ENCODE results near the gene MS4A2. TPM values are rescaled to one million over a fixed set of nuclear protein-coding genes. Genes with fewer than 3 reads are reported as not detected.
A peak's percentile ranks its signal among the peaks of the same experiment; 100 is the strongest.
"Not testable (repeated sequence)": the region's sequence is repeated elsewhere in the genome, so short reads cannot be mapped to it uniquely, and the experiment has no call there.

Gene MS4A2
- total RNA-seq: 10 to 100 TPM in 1 of 6 donors, 1 to 10 TPM in 5; 1.3 to 17.1 (median 4.8) TPM

- 79 to 97% methylated on average over 1 of the region's 1 CpG for WGBS, 2 donors
- no peak for TF ChIP-seq POLR2A (IDR thresholded peaks at IDR 0.05)
- TF ChIP-seq EP300 (IDR thresholded peaks at IDR 0.05): no peak
- no peak for TF ChIP-seq POLR2AphosphoS5 (IDR thresholded peaks at IDR 0.05)
- TF ChIP-seq CTCF (IDR thresholded peaks at IDR 0.05): no peak
- DNase-seq (no peak), ATAC-seq (ENCODE audit: low FRiP score in 2 of 2) (no peak)
- H3K9me3 ChIP-seq: no peaks in the 10 kb centered on the region
- H3K36me3 ChIP-seq: no peaks in the 10 kb centered on the region
- H3K27me3 ChIP-seq: no peaks in the 10 kb centered on the region
- no peak within 1 kb of the TSS for H3K27ac ChIP-seq
- H3K4me1 ChIP-seq: no peaks in the 10 kb centered on the region
- no peak within 1 kb of the TSS for H3K4me3 ChIP-seq
These were observed at the start of gene MS4A2 for GRCh38 chr11:60088364-60088763. Gene MS4A2 (plus strand): TSS chr11:60088664. CDS start chr11:60088766, 102 bp downstream.

- Histone ChIP-seq H3K36me3 (no peaks in the 10 kb centered on the region), H3K4me1 (no peaks in the 10 kb centered on the region), H3K9me3 (no peaks in the 10 kb centered on the region), H3K4me3 (no peak within 1 kb of the TSS), H3K27me3 (no peaks in the 10 kb centered on the region), H3K27ac (no peak within 1 kb of the TSS)
- DNase-seq (no peak), ATAC-seq (ENCODE audit: low FRiP score in 2 of 2) (no peak)
- TF ChIP-seq POLR2A (IDR thresholded peaks at IDR 0.05) (no peak), CTCF (IDR thresholded peaks at IDR 0.05) (no peak), POLR2AphosphoS5 (IDR thresholded peaks at IDR 0.05) (no peak)
- WGBS, 2 donors: 79 to 86% methylated on average over 8 of the region's 8 CpGs
These were observed 48.4 kb upstream of the MS4A2 start, which contains the start of gene OOSP2 for GRCh38 chr11:60040109-60040508. Gene OOSP2 (plus strand): TSS chr11:60040409. CDS start chr11:60040460, 51 bp downstream.

GRCh38 chr11:60050422-60050821 lies 38.0 kb upstream of the MS4A2 start:
- H3K9me3 ChIP-seq; H3K27me3 ChIP-seq; ATAC-seq (ENCODE audit: low FRiP score in 2 of 2); H3K27ac ChIP-seq; H3K4me1 ChIP-seq; H3K36me3 ChIP-seq; H3K4me3 ChIP-seq; DNase-seq: not testable (repeated sequence)

- not testable (repeated sequence) for H3K27ac ChIP-seq; H3K4me3 ChIP-seq; H3K9me3 ChIP-seq; ATAC-seq (ENCODE audit: low FRiP score in 2 of 2); H3K4me1 ChIP-seq; H3K27me3 ChIP-seq; DNase-seq; H3K36me3 ChIP-seq
- WGBS, 2 donors: 33 to 61% methylated on average over 3 of the region's 3 CpGs
These were observed 37.6 kb upstream of the MS4A2 start for GRCh38 chr11:60050839-60051238.

GRCh38 chr11:60056349-60056969 lies 32.0 kb upstream of the MS4A2 start, which contains the start of gene MS4A3:
Gene MS4A3 (plus strand): TSS chr11:60056665. CDS start chr11:60061161, 4,496 bp downstream.
- Histone ChIP-seq H3K4me1 (no peaks in the 10 kb centered on the region), H3K27me3 (no peaks in the 10 kb centered on the region), H3K27ac (no peak within 1 kb of the TSS), H3K4me3 (no peak within 1 kb of the TSS), H3K9me3 (peaks cover 0 to 3% (median 0%) of the 10 kb centered on the region in 4 donors), H3K36me3 (no peaks in the 10 kb centered on the region)
- 65 to 69% methylated on average over 7 to 8 of the region's 8 CpGs for WGBS, 2 donors
- TF ChIP-seq EP300 (IDR thresholded peaks at IDR 0.05) (no peak), POLR2AphosphoS5 (IDR thresholded peaks at IDR 0.05) (no peak), CTCF (IDR thresholded peaks at IDR 0.05) (no peak), POLR2A (IDR thresholded peaks at IDR 0.05) (no peak)
- peak in 1 of 2 donors; percentile 24 for ATAC-seq (ENCODE audit: low FRiP score in 2 of 2)
- peak in 1 of 2 donors; percentile 21 for DNase-seq

- Histone ChIP-seq H3K4me3 (no peak overlapping the region), H3K9me3 (peaks cover 0 to 3% (median 0%) of the 10 kb centered on the region in 4 donors), H3K27me3 (no peaks in the 10 kb centered on the region), H3K36me3 (no peaks in the 10 kb centered on the region), H3K27ac (no peak overlapping the region), H3K4me1 (no peaks in the 10 kb centered on the region)
- no peak for TF ChIP-seq CTCF (IDR thresholded peaks at IDR 0.05)
- no peak for TF ChIP-seq EP300 (IDR thresholded peaks at IDR 0.05)
- no peak for TF ChIP-seq POLR2A (IDR thresholded peaks at IDR 0.05)
- TF ChIP-seq POLR2AphosphoS5 (IDR thresholded peaks at IDR 0.05): no peak
- no peak for DNase-seq
- no peak for ATAC-seq (ENCODE audit: low FRiP score in 2 of 2)
- 72 to 76% methylated on average over 3 of the region's 3 CpGs for WGBS, 2 donors
These were observed 29.4 kb upstream of the MS4A2 start for GRCh38 chr11:60059052-60059451.
